Vagina (tissue), 2 donors: ENCODE results near the gene ZKSCAN4.

ENCODE experiments used
- POLR2A ChIP-seq, 2 donors: fragments of 450-650 bp; IDR thresholded peaks; one replicate each; pipeline ENCODE4 v1.6.1; 2017; ENCODE audit warnings: antibody characterized with exemption in 2 of 2, mild to moderate bottlenecking in 2 of 2, moderate library complexity in 2 of 2
- POLR2AphosphoS5 ChIP-seq, 2 donors: sonication (generic); formaldehyde crosslinking; IDR thresholded peaks; one replicate each; pipeline ENCODE4 v1.9.0; 2017; ENCODE audit warnings: antibody characterized with exemption in 2 of 2, mild to moderate bottlenecking in 2 of 2, low read depth in 1 of 2; ENCODE audit not compliant: insufficient read depth in 1 of 2
- TF ChIP-seq, protein P1 (sequence below), 3 experiments: fragments of 450-650 bp in 2 of 3; fragments of 200-600 bp in 1 of 3; sonication (generic) in 1 of 3; IDR thresholded peaks; one replicate each; pipeline ENCODE4 v1.5.1; 2017 to 2019; ENCODE audit warnings: antibody characterized with exemption in 3 of 3, mild to moderate bottlenecking in 2 of 3, moderate library complexity in 2 of 3

DNA sequence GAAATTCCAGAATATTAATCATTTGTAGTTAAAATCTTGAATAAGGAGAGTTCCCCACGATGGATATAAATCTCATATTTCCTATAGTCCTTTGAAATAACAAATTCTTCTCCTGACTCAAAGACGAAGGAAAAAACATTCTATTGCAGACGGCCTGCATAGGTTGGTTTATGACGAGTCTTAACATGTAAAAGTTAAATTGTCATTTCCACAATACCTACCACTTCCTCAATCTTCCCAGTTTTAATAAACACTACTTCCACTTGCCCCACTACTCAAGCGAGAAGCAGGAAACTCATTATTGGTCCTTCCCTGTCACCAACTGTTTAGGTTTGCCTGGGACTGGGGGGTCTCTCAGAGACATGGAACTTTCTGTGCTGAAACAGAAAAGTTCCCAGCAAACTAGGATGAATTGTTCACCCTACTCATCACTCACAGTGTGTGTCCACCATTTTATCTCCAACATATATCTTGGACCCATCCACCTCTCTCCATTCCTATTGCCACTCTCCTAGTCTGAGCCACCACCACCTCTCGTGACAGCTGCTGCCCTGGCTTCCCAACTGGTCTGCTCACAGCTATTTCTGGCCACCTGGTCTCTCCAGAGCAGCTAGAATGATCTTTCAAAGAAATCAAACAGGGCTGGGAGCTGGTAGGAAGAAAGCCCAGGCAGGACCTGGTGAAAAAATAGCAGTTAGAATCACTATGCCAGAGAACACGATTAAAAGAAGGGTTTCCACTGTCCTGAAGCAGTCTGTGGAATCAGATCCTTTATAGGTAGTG is 42.1 kb downstream of the ZKSCAN4 start:
- TF ChIP-seq POLR2A (IDR thresholded peaks at IDR 0.05) (no peak), POLR2AphosphoS5 (IDR thresholded peaks at IDR 0.05; ENCODE audit: insufficient read depth in 1 of 2, low read depth in 1 of 2) (no peak)
- TF ChIP-seq, protein P1, sequence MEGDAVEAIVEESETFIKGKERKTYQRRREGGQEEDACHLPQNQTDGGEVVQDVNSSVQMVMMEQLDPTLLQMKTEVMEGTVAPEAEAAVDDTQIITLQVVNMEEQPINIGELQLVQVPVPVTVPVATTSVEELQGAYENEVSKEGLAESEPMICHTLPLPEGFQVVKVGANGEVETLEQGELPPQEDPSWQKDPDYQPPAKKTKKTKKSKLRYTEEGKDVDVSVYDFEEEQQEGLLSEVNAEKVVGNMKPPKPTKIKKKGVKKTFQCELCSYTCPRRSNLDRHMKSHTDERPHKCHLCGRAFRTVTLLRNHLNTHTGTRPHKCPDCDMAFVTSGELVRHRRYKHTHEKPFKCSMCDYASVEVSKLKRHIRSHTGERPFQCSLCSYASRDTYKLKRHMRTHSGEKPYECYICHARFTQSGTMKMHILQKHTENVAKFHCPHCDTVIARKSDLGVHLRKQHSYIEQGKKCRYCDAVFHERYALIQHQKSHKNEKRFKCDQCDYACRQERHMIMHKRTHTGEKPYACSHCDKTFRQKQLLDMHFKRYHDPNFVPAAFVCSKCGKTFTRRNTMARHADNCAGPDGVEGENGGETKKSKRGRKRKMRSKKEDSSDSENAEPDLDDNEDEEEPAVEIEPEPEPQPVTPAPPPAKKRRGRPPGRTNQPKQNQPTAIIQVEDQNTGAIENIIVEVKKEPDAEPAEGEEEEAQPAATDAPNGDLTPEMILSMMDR (IDR thresholded peaks at IDR 0.05): no peak
